ENCODE data around the gene AACS. TPM values are rescaled to one million over a fixed set of nuclear protein-coding genes. Genes with fewer than 3 reads are reported as not detected.

Gene AACS
- total RNA-seq, 1 donor from 2014 or later = 22.6 TPM

- DNase-seq (ENCODE audit: low spot score) = no peak
- no peak for TF ChIP-seq CTCF (IDR thresholded peaks at IDR 0.05)
- Mint-ChIP-seq H3K4me1 (ENCODE audit: low read depth) (no peaks in the 10 kb centered on the region), H3K9me3 (ENCODE audit: low read depth) (peaks cover 4% of the 10 kb centered on the region), H3K36me3 (ENCODE audit: low read depth) (no peaks in the 10 kb centered on the region), H3K27ac (ENCODE audit: unreplicated experiment) (no peak overlapping the region), H3K4me3 (ENCODE audit: unreplicated experiment) (no peak overlapping the region), H3K27me3 (ENCODE audit: low read depth) (no peaks in the 10 kb centered on the region)
Observed at GRCh38 chr12:125038976-125039625, 26.1 kb upstream of the AACS start.

DNA sequence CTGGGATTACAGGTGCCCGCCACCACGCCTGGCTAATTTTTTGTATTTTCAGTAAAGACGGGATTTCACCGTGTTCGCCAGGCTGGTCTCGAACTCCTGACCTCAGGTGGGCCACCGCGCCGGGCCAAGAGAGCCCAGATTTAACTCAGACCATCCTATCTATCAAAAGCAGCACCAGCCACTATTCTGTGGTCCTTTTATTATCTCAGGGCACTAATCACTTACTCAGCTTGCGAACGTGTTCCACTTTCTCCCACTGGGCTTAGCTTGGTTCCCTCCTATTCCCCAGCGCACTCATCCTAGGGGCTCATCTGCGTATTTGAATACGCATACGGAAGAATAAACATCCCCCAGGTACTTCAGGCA, 16.2 kb upstream of the AACS start:
- TF ChIP-seq CTCF (IDR thresholded peaks at IDR 0.05) = no peak
- DNase-seq (ENCODE audit: low spot score) = no peak
- no peaks in the 10 kb centered on the region for H3K36me3 Mint-ChIP-seq (ENCODE audit: low read depth)
- no peaks in the 10 kb centered on the region for H3K27me3 Mint-ChIP-seq (ENCODE audit: low read depth)
- H3K4me1 Mint-ChIP-seq (ENCODE audit: low read depth) = peaks cover 6% of the 10 kb centered on the region
- H3K9me3 Mint-ChIP-seq (ENCODE audit: low read depth) = no peaks in the 10 kb centered on the region
- H3K4me3 Mint-ChIP-seq (ENCODE audit: unreplicated experiment) = no peak overlapping the region
- no peak overlapping the region for H3K27ac Mint-ChIP-seq (ENCODE audit: unreplicated experiment)

DNA sequence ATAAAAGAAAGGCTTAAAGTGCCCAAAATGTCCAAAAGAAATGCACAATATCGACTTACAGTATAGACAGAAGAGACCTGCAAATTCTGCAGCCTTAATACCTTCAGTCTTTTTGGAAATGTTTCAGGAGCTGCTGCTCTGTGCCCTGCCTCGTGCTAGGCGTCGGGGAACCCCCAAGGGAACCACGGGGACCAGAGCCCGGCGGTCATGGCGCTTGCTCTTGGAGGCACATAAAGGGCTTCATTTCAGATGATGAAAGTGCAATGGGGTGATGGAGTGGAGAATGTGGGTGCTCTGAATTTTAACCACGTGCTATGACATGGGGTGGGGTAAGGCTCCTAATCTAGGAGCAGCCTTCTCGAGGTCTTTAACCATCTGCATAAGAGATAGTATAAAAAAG, 14.8 kb upstream of the AACS start:
- no peaks in the 10 kb centered on the region for H3K27me3 Mint-ChIP-seq (ENCODE audit: low read depth)

DNA sequence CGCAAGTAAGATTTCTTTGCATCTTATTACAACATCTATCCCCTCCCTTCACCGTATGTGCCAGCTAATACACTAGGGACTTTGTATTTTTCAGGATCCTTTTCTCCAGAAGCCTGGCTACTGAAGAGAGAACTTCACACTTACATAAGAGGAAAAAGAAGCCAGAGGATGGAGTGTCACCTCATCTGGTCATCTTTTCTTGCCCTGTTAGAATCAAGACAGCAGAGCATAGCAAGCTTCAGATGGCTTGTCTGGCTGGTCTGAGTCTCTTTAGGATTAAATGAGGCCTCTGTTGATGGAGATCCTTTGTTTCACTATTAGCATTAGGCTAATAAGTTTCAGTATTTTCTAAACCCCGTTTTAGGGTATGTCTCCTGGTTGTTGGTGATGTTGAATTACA, 14.4 kb upstream of the AACS start:
- Mint-ChIP-seq H3K9me3 (ENCODE audit: low read depth) (no peaks in the 10 kb centered on the region), H3K4me3 (ENCODE audit: unreplicated experiment) (no peak overlapping the region), H3K4me1 (ENCODE audit: low read depth) (peaks cover 6% of the 10 kb centered on the region), H3K27me3 (ENCODE audit: low read depth) (no peaks in the 10 kb centered on the region), H3K27ac (ENCODE audit: unreplicated experiment) (no peak overlapping the region), H3K36me3 (ENCODE audit: low read depth) (no peaks in the 10 kb centered on the region)
- TF ChIP-seq CTCF (IDR thresholded peaks at IDR 0.05) = no peak
- no peak for DNase-seq (ENCODE audit: low spot score)

More for the DNA sequence above, 14.8 kb upstream of the AACS start:
- Mint-ChIP-seq H3K36me3 (ENCODE audit: low read depth) (no peaks in the 10 kb centered on the region), H3K4me1 (ENCODE audit: low read depth) (peaks cover 6% of the 10 kb centered on the region), H3K27ac (ENCODE audit: unreplicated experiment) (no peak overlapping the region), H3K9me3 (ENCODE audit: low read depth) (no peaks in the 10 kb centered on the region), H3K4me3 (ENCODE audit: unreplicated experiment) (no peak overlapping the region)
- DNase-seq (ENCODE audit: low spot score) = no peak
- no peak for TF ChIP-seq CTCF (IDR thresholded peaks at IDR 0.05)

- no peak overlapping the region for H3K27ac Mint-ChIP-seq (ENCODE audit: unreplicated experiment)
- H3K9me3 Mint-ChIP-seq (ENCODE audit: low read depth) = no peaks in the 10 kb centered on the region
- no peak for TF ChIP-seq CTCF (IDR thresholded peaks at IDR 0.05)
- H3K4me1 Mint-ChIP-seq (ENCODE audit: low read depth) = peaks cover 6% of the 10 kb centered on the region
- peaks cover 2% of the 10 kb centered on the region for H3K27me3 Mint-ChIP-seq (ENCODE audit: low read depth)
- no peaks in the 10 kb centered on the region for H3K36me3 Mint-ChIP-seq (ENCODE audit: low read depth)
- H3K4me3 Mint-ChIP-seq (ENCODE audit: unreplicated experiment) = no peak overlapping the region
- DNase-seq (ENCODE audit: low spot score) = no peak
Observed at GRCh38 chr12:125053821-125054220, 11.4 kb upstream of the AACS start.

All from chondrocyte (in vitro differentiated cells).